IPS-15b (cell line): ENCODE measurements around the gene MPZL3.

Source experiments
- H3K27me3 ChIP-seq: one replicate; pipeline ENCODE4 v1.6.1; 2013; ENCODE audit warnings: low read length; ENCODE audit not compliant: control insufficient read depth, insufficient read depth
- H3K36me3 ChIP-seq: one replicate; pipeline ENCODE4 v1.6.1; 2013; ENCODE audit warnings: low read length; ENCODE audit not compliant: control insufficient read depth, insufficient read depth
- H3K4me1 ChIP-seq: one replicate; pipeline ENCODE4 v1.6.1; 2013; ENCODE audit warnings: mild to moderate bottlenecking, low read length; ENCODE audit not compliant: control insufficient read depth, insufficient read depth
- H3K4me3 ChIP-seq: one replicate; pipeline ENCODE4 v1.5.1; 2013; ENCODE audit warnings: low read depth, low read length
- H3K9ac ChIP-seq: one replicate; pipeline ENCODE4 v1.6.1; 2013; ENCODE audit warnings: low read depth, mild to moderate bottlenecking, low read length
- H3K9me3 ChIP-seq: one replicate; pipeline ENCODE4 v1.6.1; 2013; ENCODE audit warnings: mild to moderate bottlenecking, low read length; ENCODE audit not compliant: control insufficient read depth, insufficient read depth

MPZL3 gene

GRCh38 chr11:118206391-118207031, 45.7 kb downstream of the MPZL3 start:
- Histone ChIP-seq H3K36me3 (no peaks in the 10 kb centered on the region), H3K9me3 (no peaks in the 10 kb centered on the region), H3K4me3 (no peak overlapping the region), H3K27me3 (peaks cover 6% of the 10 kb centered on the region), H3K9ac (no peak overlapping the region), H3K4me1 (peaks cover 12% of the 10 kb centered on the region)

- no peak overlapping the region for H3K9ac ChIP-seq
- no peaks in the 10 kb centered on the region for H3K36me3 ChIP-seq
- no peaks in the 10 kb centered on the region for H3K9me3 ChIP-seq
- no peak overlapping the region for H3K4me3 ChIP-seq
- H3K27me3 ChIP-seq = peaks cover 6% of the 10 kb centered on the region
- peaks cover 6% of the 10 kb centered on the region for H3K4me1 ChIP-seq
Measured at GRCh38 chr11:118205606-118206378, 46.4 kb downstream of the MPZL3 start.

GRCh38 chr11:118202599-118203422, 49.4 kb downstream of the MPZL3 start:
- H3K27me3 ChIP-seq = peaks cover 5% of the 10 kb centered on the region
- no peak overlapping the region for H3K4me3 ChIP-seq
- H3K4me1 ChIP-seq = no peaks in the 10 kb centered on the region
- H3K9ac ChIP-seq = no peak overlapping the region
- no peaks in the 10 kb centered on the region for H3K9me3 ChIP-seq
- H3K36me3 ChIP-seq = no peaks in the 10 kb centered on the region

- H3K4me1 ChIP-seq = no peaks in the 10 kb centered on the region
Measured at GRCh38 chr11:118201966-118202365, 50.2 kb downstream of the MPZL3 start.

GRCh38 chr11:118200901-118201680, 51.1 kb downstream of the MPZL3 start:
- H3K4me3 ChIP-seq = no peak overlapping the region
- H3K27me3 ChIP-seq = peaks cover 3% of the 10 kb centered on the region
- H3K36me3 ChIP-seq = no peaks in the 10 kb centered on the region
- peaks cover 3% of the 10 kb centered on the region for H3K4me1 ChIP-seq
- H3K9ac ChIP-seq = no peak overlapping the region
- H3K9me3 ChIP-seq = no peaks in the 10 kb centered on the region

More at GRCh38 chr11:118201966-118202365, 50.2 kb downstream of the MPZL3 start:
- Histone ChIP-seq H3K4me3 (no peak overlapping the region), H3K27me3 (peaks cover 3% of the 10 kb centered on the region), H3K9me3 (no peaks in the 10 kb centered on the region), H3K9ac (no peak overlapping the region), H3K36me3 (no peaks in the 10 kb centered on the region)

- H3K27me3 ChIP-seq = peaks cover 3% of the 10 kb centered on the region
- H3K4me1 ChIP-seq = peaks cover 3% of the 10 kb centered on the region
- no peak overlapping the region for H3K9ac ChIP-seq
- H3K9me3 ChIP-seq = no peaks in the 10 kb centered on the region
- H3K36me3 ChIP-seq = no peaks in the 10 kb centered on the region
- H3K4me3 ChIP-seq = no peak overlapping the region
Measured at GRCh38 chr11:118200497-118200896, 51.7 kb downstream of the MPZL3 start.

- Histone ChIP-seq H3K4me1 (peaks cover 16% of the 10 kb centered on the region), H3K27me3 (peaks cover 3% of the 10 kb centered on the region), H3K36me3 (no peaks in the 10 kb centered on the region), H3K4me3 (no peak overlapping the region), H3K9me3 (no peaks in the 10 kb centered on the region), H3K9ac (no peak overlapping the region)
Measured at GRCh38 chr11:118199135-118199534, 53.0 kb downstream of the MPZL3 start.

GRCh38 chr11:118198370-118198769, 53.8 kb downstream of the MPZL3 start:
- Histone ChIP-seq H3K36me3 (no peaks in the 10 kb centered on the region), H3K9me3 (no peaks in the 10 kb centered on the region), H3K27me3 (peaks cover 3% of the 10 kb centered on the region), H3K4me1 (peaks cover 16% of the 10 kb centered on the region), H3K9ac (no peak overlapping the region), H3K4me3 (no peak overlapping the region)

GRCh38 chr11:118194835-118195627, 57.1 kb downstream of the MPZL3 start:
- peaks cover 16% of the 10 kb centered on the region for H3K4me1 ChIP-seq
- H3K9ac ChIP-seq = no peak overlapping the region
- H3K27me3 ChIP-seq = no peaks in the 10 kb centered on the region
- no peaks in the 10 kb centered on the region for H3K36me3 ChIP-seq
- H3K4me3 ChIP-seq = no peak overlapping the region
- H3K9me3 ChIP-seq = no peaks in the 10 kb centered on the region

GRCh38 chr11:118193910-118194566, 58.1 kb downstream of the MPZL3 start:
- Histone ChIP-seq H3K4me3 (no peak overlapping the region), H3K9me3 (no peaks in the 10 kb centered on the region), H3K4me1 (peaks cover 16% of the 10 kb centered on the region), H3K9ac (no peak overlapping the region), H3K27me3 (no peaks in the 10 kb centered on the region), H3K36me3 (no peaks in the 10 kb centered on the region)
